SHP77 treated with DMSO at 0.1 percent for 48 hours (cell line): ENCODE measurements around the gene NDUFAF5.

Experiments used
- DNase-seq: peaks from one replicate; lab custom pipeline; 2025; lab: John Stamatoyannopoulos, UW

The NDUFAF5 gene

DNA sequence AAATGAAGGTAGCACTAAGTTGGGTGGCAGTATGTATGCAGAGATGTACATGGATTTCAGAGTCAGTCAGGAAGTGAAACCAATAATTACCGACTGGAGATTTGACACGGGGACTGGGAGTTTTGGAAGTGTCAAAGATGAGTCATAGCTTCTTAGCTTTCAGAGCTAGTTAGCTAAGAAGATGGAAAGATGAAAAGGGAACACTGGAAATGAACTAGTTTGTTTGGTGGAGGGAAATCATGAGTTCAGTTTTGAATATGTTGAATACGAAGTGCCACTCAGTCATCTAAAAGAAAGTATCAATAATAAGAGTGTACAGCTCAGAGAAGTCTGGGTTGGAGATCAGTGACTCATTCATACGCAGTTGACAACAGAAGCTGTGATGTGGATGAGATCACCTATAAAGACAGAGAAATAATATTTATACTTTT is 7.6 kb upstream of the NDUFAF5 start:
- no peak for DNase-seq

DNA sequence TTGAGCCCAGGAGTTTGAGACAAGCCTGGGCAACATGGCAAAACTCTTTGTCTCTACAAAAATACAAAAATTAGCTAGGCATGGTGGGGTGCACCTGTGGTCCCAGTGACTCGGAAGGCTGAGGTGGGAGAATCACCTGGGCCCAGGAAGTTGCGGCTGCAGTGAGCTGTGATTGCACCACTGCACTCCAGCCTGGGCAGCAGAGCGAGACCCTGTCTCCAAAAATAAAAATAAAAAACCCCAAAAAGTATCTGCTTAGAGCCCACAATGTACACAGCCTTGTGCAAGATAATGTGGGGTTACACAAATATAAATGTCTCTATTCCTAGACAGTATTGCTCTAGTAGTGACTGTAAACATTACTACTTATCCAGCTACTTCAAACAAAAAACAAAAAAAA is 6.0 kb upstream of the NDUFAF5 start:
- no peak for DNase-seq

- DNase-seq, result no peak
Measured at GRCh38 chr20:13783528-13783927, 1.3 kb upstream of the NDUFAF5 start.

DNA sequence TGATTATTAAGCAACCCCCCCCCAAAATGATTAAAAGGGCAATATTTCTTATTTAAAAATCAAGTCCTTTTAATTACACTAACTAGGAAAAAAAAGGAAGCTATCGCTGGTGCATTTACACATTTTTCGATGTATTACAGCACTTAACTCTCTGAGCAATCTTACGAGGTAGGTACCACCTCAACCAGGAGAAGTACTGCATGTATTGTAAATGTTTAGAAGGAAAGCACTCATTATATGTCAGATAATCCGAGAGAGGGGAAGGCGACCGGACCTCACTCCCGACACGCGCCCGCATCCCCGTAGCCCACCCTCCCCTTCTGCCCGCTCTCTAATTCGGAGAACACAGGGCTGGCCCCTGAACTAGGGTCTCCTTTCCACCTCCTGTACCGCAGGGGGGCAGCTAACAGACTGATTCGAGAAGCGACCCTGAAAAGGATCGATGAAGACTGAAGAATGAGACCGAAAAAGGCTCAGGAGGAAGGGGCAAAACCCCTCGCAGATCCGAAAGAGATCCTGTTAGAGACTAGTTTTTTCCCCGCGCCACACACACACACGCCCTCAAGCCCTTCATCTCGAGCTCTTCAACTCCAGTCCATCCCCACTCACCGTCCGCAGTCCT is 446 bp upstream of the NDUFAF5 start:
- DNase-seq, result no peak

DNA sequence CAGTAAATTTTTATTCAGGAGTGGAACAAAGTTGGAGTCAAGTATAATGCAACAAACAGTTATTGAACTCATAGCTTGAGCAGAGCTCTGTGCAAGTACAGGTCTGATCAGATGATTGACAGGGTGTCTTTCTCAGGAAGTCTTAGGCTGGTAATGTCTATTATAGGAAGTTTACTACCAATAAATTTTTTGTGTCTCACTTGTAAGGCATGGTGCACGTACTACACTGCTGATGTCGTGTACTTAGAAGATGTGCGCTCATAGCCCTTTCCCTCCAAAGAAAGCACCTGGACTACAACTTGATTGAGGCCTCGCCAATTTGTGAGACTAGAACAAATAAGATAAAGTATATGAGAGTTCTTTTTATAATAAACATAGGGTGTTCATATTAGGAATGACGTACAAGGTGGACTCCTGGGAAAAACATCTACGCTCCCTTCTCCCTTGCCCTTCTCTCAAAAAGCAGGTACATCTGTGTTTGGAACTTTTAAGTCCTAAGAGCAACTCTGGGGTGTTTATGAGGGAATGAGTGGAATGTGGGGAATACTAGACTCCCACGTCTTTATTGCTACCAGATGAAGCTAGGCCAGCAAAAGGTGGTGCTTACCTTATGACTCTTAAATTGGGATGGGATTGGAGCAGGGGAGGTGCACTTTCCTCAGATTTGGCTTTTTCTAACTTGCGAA is 1.5 kb downstream of the NDUFAF5 start:
- no peak for DNase-seq

DNA sequence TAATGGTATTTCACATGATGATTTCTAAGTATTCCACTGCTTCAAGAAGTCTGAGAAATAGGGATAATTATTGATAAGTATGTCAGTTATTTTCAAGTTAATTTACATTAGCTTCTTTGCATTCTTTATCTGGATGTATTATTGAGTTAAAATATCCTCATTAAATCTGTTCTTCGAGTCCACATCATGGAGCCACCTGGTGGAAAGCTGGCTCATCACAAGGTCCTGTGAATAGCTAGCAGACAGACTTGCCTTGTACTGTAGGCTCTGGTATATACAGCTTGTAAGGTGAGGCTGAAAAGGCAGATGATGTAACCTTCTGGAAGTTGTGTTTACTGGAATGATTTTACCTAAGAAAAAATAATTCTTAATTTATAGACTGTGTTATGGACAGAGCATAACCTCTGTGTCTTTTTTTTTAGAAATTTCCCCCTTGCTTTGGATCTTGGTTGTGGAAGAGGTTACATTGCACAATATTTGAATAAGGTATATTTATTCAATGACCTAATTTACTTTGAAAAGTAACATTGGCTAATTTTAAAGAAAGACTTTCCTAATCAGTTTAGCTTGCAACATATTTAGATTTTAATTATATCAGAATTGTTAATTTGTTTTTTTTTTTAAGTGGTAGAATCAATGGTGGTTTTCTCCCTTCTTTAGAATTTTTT is 3.5 kb downstream of the NDUFAF5 start:
- peak; percentile 27 for DNase-seq

- no peak for DNase-seq
Measured at GRCh38 chr20:13790708-13791107, 5.9 kb downstream of the NDUFAF5 start.

DNA sequence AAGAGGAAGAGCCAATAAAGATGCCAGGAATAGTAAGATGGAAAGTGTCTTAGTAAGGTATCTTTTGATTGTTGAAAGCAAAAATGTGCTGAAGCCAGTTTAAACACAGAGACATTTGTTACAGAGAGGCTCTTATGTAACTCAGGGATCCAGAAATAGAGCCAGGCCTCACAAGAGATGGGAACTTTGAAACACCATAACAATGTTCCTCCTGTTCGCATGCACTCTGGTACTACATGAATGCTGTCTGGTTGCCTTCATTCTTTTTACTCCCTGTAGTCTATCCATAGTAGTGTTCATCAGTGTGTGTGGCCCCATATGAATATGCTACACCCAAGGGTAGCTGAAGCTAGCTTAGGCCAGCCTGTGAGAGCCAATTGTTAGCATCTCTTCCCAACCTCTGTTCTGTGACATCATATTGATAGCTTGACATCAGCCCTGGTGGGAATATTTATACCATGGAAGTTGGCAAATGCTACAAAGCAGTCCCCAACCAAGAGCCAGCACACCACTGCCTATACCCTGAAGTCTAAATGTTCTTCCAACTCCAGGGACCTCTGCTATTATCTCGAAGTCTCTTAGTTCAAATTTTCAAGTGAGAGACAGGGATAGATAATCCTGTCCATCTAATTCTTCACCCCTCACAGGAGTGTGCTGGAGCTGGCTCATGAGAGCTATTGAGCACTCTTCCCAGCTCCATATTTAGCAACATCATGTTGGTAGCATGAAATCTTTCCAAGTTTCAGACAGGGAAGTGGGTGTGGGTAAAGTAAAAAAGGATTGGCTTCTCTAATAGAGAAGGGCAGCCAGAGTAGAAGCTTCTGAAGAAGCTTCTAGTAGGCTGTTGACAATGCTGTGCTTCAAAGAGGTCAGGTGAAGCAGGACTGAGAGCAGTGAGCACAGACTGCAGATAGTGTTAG is 7.0 kb downstream of the NDUFAF5 start:
- DNase-seq, result no peak

GRCh38 chr20:13793001-13793400 is 8.2 kb downstream of the NDUFAF5 start:
- DNase-seq, result no peak

- no peak for DNase-seq
Measured at GRCh38 chr20:13794667-13795066, 9.8 kb downstream of the NDUFAF5 start.

DNA sequence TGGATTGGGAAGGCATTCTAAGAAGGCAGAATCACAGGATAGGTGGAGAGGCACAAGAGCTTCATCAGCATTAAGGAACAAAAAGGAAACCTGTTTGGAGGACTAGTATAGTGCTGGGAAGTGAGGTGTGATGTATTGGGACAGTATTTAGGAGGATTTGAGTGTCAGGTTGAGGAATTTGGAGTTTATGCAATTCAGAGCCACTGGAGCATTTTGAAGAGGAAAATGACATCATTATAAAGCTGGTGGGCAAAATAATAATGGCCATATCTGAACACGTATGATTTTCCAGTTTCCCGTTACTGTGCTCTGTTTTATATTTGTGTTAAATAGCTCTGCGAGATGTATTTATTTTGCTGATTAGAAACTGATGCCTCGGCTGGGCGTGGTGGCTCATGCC is 14.2 kb downstream of the NDUFAF5 start:
- DNase-seq, result no peak

GRCh38 chr20:13799974-13800373 is 15.1 kb downstream of the NDUFAF5 start:
- DNase-seq, result no peak

DNA sequence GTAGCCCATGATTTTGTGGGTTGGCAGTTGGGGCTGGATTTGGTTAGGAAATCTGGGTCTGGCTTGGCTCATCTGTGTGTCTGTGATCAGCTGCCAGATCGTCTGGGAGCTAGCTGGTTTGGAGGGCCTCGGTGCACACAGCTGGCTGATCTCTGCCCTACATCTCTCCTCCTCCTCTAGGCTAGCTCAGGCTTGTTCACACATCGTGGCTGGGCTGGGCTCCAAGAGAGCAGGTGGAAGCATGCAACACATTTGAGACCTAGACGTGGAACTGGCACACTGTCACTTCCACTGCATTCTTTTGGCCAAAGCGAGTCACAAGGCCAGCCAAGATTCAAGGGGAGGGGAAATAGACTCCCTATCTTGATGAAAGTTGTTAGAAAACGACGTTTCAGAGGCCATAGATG is 15.9 kb downstream of the NDUFAF5 start:
- peak; percentile 98 for DNase-seq

DNA sequence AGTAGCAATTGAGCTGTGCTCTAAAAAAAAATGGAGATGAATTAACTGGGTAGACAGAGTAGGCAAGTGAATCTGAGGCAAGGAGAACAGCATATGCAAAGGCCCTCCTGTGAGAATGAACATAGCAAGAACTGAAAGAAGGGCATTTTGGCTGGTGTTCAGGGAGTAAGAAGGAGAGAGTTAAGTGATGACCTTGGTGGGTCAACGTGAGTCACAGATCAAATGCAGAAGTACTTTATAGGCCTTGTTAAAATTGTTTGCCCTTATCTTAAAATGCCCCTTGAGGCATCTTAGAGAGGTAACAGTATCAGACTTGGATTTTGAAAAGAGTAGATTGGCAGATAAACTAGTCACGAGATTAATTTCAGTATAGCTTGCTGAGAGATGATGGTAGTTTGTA is 24.5 kb downstream of the NDUFAF5 start:
- DNase-seq, result no peak

DNA sequence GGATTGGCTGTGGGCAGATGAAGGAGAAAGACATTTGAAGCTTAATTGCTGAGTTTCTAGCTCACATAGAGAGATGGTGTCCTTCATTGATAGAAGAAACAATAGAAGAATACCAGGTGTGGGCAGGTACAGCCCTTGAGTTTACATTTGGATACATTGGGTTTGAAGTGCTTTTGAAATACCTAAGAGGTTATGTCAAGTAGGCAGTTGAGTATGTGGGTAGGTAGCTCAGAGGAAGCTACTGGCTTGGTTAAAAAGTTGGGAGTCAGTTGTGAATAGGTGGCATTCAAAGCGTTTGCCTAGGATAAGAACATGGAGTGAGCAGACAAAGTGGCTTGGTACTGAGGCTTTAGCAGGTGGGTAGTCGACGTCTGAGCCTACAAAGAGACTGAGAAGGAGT is 25.0 kb downstream of the NDUFAF5 start:
- no peak for DNase-seq

- DNase-seq, result no peak
Measured at GRCh38 chr20:13810446-13810845, 25.6 kb downstream of the NDUFAF5 start.

DNA sequence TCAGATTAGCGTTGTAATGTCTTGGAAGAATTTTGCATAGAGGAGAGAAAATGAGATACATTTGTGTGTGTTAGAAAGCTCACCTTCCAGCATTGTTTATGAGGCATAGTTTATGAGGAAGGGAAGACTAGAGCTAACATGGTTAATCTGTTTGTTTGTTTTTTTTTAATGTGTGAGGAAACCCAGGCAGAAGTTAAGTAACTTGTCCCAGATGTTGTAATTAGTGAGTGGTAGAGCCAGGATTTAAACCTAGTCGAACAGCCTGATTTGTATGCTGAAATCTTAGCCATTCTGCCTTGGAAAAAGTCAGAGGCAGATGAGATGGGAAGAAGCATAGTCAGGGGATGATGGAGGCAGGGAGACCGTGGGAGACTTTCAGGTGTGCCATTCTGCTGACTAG is 29.1 kb downstream of the NDUFAF5 start:
- DNase-seq, result no peak

GRCh38 chr20:13814672-13815071 is 29.8 kb downstream of the NDUFAF5 start:
- no peak for DNase-seq

GRCh38 chr20:13816757-13817156 is 31.9 kb downstream of the NDUFAF5 start:
- no peak for DNase-seq

GRCh38 chr20:13817342-13817741 is 32.5 kb downstream of the NDUFAF5 start:
- DNase-seq, result no peak

GRCh38 chr20:13819885-13820645 is 35.2 kb downstream of the NDUFAF5 start:
- peak; percentile 64 for DNase-seq

DNA sequence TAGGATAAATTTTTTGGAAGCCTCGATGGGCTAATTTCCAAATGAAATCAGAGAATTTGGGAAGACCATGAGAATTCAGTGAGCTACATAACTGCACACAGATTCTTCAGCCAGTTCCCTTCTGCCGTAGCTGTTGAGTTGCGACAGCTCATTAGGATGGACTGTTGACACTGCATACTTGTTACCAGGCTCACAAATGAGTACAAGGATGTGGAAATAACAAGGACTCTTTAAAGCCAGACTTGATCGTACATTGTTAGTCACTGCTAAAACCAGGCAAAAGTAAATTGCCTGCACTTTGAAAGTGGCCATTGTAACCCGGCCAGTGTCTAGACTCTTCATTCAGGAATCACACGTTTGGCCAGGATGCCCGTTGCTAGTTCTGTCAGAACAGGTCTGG is 37.0 kb downstream of the NDUFAF5 start:
- DNase-seq, result no peak
